ENCODE measurements around the gene HEG1.
"Not testable (repeated sequence)": the region's sequence is repeated elsewhere in the genome, so short reads cannot be mapped to it uniquely, and the experiment has no call there.

Gene HEG1

DNA sequence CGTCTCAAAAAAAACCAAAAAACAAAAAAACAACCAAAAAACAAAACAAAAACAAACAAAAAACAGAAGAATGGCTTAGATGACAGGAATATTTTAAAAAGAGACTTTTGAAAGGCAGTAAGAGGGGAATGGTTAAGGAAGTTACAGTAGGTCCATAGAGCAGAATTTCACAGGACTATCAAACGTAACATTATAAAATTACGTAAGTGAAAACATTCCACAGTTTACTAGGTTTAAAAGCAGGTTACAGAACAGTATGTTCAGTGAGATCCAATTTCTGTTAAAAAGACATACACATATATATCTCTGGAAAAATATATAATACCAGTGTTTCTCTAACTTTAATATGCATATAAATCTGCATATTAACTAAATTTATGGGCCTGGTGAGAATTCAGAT, 71.0 kb downstream of the HEG1 start:
- DNase-seq (ENCODE audit: low read depth) = no peak

DNA sequence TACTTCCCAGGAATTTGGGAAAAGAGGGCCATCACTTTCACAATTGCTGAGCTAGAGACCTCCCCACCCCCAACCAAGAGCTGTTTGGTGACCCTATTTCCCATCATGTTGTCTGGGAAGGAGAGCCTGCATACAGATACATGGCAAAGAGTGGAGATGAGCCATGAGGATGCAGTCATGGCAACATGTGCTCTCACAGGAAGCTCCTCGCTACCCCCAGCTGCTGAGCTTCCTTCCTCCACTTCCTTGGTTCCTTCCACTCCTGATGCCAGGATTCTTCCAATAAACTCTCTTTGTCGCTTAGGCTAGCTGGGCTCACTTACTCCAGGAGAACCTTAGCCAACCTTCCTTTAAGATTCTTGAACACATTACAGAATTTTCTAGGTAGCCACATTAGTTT, 72.9 kb downstream of the HEG1 start:
- DNase-seq (ENCODE audit: low read depth) = no peak

DNA sequence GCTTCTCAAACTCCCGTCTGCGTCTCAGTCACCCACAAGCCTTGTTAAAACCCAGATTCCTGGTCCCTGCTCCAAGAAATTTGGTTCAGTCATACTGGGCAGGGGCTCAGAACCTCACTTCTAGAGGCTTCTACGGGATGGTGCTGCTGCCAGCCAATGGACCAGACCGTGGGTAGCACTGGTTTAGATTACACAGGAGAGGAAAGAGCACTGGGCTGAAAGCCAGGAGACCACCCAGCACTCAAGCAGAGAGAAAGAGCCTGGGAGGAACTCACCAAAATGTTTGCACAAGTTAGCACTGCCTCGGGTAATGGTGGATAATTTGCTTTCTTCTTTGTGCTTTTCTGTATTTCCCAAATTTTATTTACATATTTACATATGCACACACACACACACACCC, 74.3 kb downstream of the HEG1 start:
- no peak for DNase-seq (ENCODE audit: low read depth)

DNA sequence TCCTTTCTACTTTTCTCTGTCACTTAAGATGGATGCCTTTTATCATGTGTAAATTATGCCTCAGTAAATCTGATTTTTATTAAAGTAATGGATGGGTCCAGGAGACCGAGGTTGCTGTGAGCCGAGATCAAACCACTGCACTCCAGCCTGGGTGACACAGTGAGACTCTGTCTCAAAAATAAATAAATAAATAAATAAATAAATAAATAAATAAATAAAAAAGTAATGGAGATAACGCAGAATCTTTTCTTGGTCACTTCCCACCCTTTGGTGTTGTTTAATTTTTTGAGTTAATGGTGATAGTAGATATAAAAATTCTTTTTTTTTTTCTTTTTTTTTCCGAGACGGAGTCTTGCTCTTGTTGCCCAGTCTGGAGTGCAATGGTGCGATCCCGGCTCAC, 77.2 kb downstream of the HEG1 start:
- no peak for DNase-seq (ENCODE audit: low read depth)

DNA sequence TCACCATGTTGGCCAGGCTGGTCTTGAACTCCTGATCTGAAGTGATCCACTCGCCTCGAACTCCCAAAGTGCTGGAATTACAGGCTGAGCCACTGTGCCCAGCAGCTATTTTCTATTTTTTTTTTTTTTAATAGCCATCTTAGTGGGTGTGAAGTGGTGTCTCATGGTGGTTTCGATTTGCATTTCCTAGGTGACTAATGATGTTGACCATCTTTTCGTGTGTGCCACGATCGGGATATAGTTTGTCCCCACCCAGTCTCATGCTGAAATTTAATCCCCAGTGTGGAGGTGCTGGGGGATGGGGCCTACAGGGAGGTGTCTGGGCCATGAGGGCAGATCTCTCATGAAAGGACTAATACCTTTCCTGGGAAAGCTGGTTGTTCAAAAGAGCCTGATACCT, 79.4 kb downstream of the HEG1 start:
- DNase-seq (ENCODE audit: low read depth) = no peak

DNA sequence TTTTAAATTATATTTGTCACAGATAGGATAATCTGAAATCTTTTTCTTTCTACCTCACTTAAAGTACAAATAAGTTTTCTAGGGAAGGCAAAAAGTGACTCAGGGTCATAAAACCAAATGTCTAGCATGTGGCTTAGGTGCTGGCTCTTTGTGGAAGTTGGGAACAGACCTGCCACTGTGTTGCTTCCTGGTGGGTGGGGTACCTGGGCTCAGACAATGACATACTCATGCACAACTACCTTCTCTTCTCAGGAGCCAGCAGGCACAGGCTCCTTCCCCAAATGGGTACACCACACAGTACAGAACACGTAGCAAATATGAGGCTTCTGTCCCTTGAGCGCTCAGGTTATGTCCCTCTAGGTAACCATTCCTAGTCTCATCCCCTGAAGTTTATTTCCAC, 81.1 kb downstream of the HEG1 start:
- no peak for DNase-seq (ENCODE audit: low read depth)

DNA sequence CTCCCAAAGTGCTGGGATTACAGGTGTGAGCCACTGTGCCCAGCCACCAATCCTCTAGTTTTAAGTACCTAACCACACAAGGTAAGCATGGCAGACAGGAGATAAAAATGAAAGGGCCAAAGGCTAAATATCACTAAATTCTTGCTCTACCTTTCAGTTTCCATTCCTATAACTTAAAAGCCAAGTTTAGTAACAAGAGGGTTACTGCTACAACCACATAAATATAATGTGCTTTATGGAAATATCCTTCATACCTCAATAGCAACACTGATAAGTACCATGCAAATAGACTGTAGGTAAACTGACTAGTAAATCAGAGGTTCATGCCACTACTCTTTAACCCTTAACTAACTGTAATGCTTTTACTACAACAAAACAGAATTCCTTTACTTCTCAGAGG, 82.5 kb downstream of the HEG1 start:
- DNase-seq (ENCODE audit: low read depth) = no peak

DNA sequence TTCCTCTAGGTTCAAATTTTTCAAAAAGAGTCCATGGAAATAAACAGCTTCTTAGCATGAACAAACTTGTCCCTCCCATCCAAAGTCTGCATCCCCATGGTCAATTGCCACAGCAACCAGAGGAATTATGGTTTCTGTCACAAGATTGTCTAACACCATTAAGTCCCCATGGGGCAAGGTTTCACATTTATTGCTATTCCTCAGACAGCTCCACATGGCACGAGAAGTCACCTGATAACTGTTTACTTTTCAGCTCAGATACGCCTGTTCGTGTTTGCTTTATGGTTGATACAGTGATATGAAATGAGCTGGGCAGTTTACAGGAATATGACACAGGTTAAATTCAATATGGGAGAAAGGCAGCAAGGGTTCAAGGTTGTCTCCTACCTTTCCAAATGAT, 83.3 kb downstream of the HEG1 start:
- no peak for DNase-seq (ENCODE audit: low read depth)

DNA sequence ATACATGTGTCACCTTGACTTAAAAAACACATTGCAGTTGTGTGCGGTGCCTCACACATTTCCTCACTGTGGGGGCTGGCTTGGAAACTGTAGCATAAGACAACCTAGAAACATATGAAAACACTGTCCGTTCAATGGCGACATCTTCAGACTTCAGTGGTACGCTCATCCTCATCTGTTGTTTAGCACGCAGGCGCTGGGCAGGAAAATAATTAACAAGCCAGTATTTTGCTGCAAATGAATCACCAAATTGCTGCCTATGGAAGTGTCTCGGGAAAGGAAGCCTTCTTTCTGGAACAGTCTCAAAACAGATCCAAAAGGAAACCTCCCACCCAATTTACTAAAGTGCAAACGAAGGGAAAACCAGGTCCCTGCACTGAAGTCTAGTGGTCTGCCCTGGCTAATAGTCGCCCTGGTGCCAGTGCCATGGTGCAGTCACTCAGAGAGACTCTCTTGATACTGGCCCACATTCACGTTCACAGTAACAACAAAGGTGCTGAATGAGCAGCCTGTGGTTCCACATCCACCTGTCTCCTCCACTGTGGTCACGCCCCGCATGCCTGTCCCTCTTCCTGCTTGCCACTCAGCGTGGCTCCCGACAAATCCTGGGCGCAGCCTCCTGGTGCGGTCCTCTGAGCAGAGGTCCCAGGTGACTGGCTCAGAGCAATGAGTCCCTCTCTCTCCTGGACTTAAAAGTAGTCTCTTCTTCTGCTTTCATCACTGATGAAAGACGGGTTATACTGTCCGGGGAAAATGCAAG, 85.7 kb downstream of the HEG1 start:
- DNase-seq (ENCODE audit: low read depth) = no peak

DNA sequence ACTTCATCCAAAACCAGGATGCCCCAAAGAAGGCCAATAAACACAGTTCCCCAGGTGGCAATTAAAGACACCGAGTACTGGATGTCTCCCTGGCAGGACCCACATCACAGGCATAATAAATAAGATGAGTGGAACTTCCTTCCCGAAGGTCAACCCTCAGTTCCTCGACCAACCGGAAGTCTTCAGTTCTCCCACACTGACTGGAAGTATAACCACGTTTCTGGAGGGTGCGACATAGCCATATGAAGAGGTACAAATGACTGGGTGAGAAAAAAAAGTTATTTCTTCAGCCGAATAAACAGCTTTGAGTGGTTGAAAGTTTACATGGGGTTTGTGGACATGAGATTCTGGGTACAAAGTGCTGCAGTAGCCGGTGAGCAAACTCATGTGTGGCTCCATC, 86.6 kb downstream of the HEG1 start:
- DNase-seq (ENCODE audit: low read depth) = no peak

DNA sequence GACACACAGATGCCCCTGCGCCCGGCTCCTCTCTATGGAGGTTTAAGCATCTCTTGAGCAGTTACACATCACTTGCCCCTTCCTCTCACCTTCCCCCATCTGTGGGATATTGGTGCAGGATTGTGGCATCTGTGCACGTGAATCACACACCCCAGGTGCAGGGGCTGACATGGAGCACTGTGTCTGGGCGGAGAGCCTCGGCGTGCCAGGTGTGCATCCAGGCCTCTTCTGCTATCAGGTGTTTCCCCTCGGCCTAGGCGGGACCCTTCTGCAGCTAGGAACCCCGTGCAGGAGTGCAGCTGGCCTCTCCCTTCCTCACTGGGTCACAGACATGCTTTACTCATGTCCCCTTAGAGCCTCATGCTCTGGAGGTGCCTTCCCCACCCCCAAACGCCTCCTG, 87.8 kb downstream of the HEG1 start:
- no peak for DNase-seq (ENCODE audit: low read depth)

DNA sequence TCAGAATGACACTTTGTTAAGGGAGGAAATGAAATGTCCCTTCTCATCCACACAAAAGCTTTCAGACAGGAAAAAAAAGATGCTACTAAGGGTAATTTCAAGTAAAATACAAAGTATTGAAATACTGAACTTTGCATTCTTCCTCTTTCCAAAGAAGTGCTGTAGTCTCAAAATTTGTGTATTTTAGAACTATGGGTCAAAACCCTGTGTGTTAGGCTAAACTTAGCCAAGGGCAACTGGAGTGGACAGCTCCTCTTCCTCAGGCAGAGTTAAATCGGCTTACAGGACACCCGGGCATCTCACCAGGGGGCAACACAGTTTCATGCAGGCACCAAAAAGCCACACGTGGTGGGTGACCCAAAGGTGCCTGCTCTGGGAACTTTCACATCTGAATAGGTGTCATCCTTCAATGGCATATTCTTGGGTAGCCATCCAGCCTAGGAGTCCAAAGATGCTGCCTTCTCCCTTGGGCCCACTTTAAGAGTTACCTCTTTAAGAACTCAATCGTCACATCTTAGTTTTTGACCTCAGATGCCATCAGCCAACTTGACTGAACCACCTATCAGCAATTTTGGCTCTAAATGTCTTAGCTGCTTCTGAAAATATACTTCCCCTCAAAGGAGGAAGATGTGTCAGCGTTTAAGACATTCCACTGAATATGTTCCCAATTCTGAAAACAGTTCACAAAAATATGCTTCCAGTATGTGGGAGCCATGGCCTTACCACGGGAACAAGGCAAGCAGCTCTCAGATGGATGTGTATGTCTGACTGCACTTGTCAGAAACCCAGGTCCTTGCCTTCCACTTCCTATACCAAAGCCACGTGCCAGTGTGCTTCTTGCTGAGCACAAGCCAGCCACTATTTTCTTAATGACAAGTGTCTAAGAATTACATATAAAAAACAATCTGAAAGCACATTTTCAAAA, 89.0 kb downstream of the HEG1 start:
- no peak for DNase-seq (ENCODE audit: low read depth)

DNA sequence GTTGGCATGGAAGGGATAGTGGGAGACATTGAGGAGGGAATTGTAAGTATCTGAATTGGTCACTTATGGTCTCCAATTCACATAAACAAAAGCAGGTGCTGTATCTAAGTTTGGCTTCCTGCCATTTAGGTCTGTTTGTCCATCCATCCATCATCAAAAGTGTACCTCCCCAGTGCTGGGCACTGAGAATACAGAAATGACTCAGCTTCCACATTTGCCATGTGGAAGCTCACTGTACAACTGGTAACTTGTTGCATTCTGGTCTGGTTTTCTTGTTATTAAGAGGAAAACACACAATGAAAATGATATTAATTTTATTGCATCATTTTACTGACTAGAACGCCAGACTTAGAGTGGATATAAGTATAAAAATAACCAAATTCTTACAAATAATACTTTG, 90.4 kb downstream of the HEG1 start:
- no peak for DNase-seq (ENCODE audit: low read depth)

DNA sequence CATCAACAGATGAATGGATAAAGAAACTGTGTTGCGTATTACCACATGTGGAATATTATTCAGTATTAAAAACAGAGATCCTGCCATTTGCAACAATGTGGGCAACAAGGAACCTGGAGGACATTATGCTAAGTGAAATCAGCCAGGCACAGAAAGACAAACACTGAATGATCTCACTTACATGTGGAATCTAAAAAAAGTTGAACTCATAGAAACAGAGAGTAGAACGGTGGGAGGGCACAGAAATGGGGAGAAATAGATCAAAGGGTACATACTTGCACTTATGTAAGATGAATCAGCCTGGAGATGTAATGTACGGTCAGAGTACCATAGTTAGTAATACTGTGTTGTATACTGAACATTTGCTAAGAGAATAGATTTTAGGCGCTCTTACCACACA, 91.4 kb downstream of the HEG1 start:
- no peak for DNase-seq (ENCODE audit: low read depth)

DNA sequence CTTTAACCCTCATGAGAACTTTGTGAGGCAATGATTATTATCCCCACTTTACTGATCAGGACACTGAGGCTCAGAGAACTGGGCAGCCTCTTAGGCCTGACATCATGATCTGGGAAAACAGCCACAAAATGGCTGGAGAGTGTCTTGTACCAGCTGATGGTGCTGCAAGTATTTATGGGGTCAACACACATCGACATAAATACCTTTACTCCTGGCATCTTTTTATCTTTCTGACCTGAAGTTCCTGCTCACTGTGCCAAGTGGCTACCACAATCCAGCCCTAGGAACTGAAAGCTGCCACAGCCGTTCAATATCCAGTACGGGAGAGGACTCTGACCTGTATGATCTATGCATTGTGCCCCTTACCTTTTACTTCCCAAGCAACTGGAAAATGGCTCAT, 92.0 kb downstream of the HEG1 start:
- no peak for DNase-seq (ENCODE audit: low read depth)

DNA sequence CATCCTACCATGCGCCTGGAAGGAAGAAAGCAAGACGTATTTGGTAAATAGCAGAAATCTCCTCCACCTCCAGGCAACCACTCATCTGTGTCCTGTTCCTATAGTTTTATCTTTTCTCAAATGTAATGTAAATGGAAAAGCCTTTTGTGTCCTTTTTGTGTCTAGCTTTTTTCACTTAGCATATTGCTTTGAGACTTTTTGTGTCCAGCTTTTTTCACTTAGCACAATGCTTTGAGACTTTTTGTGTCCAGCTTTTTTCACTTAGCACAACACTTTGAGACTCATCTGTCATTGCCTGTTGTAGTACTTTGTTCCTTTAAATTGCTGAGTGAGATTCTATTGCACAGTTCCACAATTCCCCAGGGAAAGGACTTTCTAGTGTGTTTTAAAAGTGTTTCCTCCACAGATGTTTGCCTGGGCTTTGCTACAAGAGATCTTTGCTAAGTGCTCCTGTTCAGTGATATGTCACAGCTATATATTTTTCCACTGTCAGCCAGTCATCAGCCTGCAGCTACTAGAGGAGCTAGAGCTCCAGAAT, 93.3 kb downstream of the HEG1 start:
- DNase-seq (ENCODE audit: low read depth) = no peak

DNA sequence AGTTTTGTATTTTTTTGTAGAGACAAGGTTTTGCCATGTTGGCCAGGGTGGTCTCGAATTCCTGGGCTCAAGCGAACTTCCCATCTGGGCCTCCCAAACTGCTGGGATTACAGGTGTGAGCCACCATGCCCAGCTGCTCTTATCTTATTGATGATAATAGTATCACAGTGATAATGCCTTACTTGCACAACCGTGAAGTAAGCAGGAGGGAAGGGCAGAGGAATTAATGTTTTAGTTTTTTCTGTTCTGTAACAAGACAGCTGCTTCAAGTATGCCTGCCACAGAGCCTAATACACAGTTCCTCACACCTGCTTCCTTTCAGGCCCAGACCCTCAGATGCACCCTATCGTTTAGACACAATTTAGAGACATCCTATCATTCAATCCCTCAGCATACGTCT, 95.1 kb downstream of the HEG1 start:
- DNase-seq (ENCODE audit: low read depth) = no peak

DNA sequence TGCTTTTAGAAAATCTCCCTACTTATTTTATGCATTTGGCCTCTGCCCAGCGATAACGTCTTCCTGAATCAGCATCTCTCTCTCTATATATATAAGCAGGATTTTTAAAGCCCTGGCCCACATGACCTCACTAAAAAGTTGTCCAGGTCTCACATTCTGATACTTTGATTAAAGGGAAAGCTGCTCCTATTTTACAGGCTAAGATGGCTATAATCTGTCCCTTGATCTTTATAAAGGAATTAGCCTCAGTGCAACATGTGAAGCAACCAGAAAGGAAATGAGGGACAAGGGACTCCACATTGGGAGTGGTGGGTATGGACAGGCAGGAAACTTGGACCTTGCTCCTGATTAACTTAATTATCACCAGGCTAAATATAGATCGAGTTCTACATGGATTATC, 95.7 kb downstream of the HEG1 start:
- DNase-seq (ENCODE audit: low read depth) = no peak

DNA sequence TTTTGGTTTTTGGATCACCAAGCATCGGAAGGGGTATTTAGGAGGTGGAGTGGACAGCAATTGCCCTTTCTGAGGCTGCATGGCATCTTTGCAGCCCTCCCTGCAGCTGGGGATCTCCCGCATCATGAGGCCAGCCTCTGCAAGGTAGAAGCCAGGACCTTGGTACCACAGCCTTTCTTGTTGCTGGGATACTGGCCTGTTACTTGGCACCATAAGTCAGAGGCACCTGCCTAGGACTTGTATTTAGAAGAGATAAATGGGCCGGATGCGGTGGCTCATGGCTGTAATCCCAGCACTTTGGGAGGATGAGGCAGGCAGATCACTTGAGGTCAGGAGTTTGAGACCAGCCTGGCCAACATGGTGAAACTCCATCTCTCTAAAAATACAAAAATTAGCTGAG, 97.8 kb downstream of the HEG1 start:
- not testable (repeated sequence) for DNase-seq (ENCODE audit: low read depth)

DNA sequence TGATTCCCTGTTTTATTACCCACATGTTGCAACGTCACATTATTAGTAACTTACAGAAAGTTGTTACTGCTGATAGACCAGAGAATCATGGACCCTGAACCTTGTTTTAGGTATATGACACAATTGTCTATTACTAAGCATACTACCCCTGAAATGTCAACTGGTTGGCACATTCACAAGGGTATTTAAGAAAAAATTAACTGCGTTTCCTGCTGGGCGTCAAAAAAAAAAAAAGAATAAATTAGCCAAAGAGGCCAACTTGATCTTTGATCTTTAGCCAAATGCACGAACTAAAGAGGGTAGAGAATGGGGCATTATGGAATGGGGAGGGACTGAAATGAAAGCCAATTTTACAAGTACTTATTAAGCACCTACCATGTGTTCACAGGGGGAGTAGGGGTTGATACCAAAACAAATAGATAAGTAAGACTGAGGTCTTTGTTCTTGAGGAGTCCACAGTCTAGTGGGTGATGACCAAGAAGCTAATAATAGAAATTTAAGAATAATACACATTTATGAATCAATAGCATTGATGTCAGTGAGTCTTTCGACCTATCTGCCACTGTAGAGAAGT, 103.4 kb downstream of the HEG1 start:
- no peak for DNase-seq (ENCODE audit: low read depth)

DNA sequence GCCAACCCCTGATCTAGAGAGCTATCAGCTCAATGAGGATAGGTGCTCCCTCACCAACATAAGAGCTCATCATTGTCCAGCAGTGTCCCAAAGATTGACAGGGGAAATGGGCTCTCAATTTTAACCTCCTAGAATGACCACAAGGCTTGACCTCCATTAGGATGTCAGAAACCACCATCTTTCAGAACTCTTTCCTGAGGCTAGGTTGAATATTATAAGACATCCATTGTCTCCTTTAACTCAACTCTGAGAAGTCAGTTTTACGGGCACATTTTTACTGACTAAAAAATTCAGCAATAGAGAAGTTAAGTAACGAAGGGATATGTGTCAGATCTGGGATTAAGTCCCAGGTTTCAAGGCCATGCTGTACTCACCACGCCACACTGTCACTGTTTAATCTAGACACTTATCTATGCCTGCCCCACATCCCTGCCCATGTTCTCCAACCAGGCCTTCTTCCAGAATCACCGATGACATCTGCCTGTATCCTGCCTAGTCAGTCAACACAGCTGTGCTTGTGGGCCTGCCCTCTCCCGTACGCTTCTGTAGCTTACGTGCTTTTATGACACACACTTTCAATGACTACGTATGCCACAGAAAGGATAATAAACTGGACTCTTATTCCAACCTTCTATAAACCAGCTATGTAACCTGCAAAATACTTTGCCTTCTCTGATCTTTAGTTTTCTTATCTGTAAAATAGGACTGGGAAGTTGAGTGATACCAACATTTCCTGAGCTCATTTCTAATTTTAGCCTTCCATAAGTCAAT, 104.1 kb downstream of the HEG1 start:
- no peak for DNase-seq (ENCODE audit: low read depth)

DNA sequence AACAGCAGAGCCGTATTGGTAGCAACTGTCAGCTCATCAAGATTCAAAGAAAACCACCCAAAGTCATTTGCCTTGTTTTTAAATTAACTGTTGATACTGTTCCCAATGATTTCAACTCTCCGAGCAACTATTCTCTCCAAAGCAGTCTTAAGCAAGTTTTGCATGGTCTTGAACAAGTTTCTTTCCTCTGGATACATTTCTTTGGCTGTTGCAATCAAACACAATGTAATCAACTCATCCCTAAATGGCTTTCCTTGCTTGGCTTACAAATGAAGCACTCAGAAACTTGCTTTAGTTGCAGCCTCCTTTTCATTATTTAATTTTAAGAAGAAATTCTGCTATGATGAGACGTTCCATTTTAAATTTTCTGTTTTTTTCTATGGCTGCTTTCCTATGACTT, 105.8 kb downstream of the HEG1 start:
- DNase-seq (ENCODE audit: low read depth) = no peak
